Activated CD4-positive, alpha-beta T cell treated with anti-CD3 and anti-CD28 coated beads for 48 hours (primary cell): ENCODE results near the gene PEX5L.

Source experiments
- DNase-seq: peaks from one replicate; pipeline ENCODE4 v3.0.0-alpha.2; 2020

PEX5L gene

GRCh38 chr3:180004542-180004941 is 32.2 kb downstream of the PEX5L start:
- no peak for DNase-seq

DNA sequence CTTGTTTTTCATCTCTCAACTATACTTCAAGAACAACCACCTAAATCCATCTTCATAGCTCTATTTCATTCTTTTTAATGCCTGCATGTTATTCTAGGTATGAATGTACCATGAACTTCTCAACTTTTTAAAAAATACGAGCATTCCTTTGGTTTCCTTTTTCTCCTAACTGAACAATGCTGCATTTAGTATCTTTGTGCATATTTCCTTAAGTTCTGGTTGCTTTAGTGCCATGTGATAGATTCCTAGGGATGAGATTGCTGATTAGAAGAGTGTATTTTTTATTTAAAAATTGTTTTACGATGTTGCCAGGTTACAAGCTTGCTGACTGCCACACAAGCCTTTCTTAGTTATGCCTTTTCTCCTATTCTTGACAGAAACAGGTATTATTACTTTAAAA is 34.7 kb downstream of the PEX5L start:
- DNase-seq: no peak

DNA sequence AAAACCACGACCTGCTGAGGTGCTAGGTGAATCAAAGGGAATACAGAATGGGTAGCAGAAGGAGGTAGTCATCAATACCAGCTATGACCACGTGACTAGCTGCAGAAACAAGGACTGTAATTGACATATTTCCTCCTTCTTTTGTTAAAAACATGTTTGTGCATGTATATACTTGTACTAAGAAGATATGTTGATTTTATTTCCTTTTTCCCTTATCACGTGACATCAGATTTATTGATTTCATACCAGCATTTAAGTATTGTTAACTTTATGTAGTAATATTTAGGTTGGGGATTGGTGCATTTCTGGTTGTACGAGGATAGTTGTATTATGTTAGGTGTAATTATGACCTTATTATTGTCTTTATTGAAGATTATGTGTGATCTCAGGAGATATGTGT is 36.2 kb downstream of the PEX5L start:
- no peak for DNase-seq

- no peak for DNase-seq
Measured at GRCh38 chr3:179995406-179995805, 41.3 kb downstream of the PEX5L start.

- DNase-seq: no peak
Measured at GRCh38 chr3:179991883-179992282, 44.9 kb downstream of the PEX5L start.

DNA sequence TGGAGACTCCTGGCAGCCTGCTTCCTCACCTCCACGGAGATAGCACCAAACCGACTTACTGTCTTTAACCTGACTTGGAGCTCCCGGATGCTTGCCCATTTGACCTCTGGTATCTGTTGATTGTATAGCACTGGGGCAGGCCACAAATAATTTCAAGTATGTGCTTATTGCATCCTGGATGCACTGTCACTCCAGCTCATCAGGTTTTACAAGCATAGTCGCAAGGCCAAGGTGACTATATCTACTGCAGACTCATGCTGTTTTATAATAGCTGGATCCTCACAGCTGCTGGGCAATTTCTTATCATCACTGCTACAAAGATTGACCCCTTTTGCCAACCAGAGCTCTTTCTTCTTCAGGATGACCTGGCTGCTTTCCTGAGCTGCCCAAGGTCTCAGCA is 45.6 kb downstream of the PEX5L start:
- DNase-seq: no peak

GRCh38 chr3:179981646-179982045 is 55.1 kb downstream of the PEX5L start:
- DNase-seq: no peak

- no peak for DNase-seq
Measured at GRCh38 chr3:179977356-179977755, 59.4 kb downstream of the PEX5L start.

GRCh38 chr3:179973931-179974361 is 62.8 kb downstream of the PEX5L start:
- DNase-seq: no peak

- no peak for DNase-seq
Measured at GRCh38 chr3:179972881-179973423, 63.8 kb downstream of the PEX5L start.

DNA sequence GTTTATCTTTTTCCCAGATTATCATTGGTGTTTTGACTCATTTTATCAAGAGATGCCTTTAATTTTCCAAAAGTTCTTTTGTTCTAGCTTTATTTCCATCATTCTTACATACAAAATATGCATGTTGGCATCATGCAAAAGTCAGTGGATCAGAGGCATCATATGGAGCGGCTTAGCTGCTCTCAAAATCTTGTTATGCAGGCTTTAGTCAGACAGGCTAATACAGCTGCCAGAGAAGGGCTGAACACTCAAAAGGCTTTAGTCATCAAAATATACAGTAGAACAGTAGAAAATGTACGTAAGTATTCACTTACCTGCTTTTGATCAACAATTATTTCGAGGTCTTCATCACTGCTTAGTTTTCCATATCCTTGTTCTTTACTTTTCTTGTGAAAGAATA is 65.5 kb downstream of the PEX5L start:
- DNase-seq: no peak

- DNase-seq: no peak
Measured at GRCh38 chr3:179970746-179971145, 66.0 kb downstream of the PEX5L start.

- DNase-seq: no peak
Measured at GRCh38 chr3:179969525-179969924, 67.2 kb downstream of the PEX5L start.

- DNase-seq: peak; percentile 4
Measured at GRCh38 chr3:179967622-179968021, 69.1 kb downstream of the PEX5L start.

GRCh38 chr3:179964890-179965289 is 71.8 kb downstream of the PEX5L start:
- no peak for DNase-seq

GRCh38 chr3:179962629-179963387 is 73.9 kb downstream of the PEX5L start:
- no peak for DNase-seq

DNA sequence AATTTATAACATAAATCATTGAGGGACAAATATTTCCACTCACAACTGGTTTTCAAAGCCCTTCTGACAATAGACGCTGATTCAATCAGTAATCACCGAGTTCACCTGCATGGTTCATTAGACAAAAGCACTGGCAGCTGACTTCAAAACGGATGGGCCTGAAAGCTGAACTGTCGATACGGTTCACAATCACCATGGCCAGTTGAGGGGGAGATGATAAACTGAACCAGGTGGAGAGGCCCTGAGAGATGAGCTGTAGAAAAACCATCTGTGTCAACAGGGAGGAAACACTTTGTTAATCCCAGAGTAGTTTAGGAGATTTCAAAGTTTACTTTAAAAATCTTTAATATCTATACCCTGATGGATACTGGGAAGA is 75.0 kb downstream of the PEX5L start:
- DNase-seq: no peak

- DNase-seq: no peak
Measured at GRCh38 chr3:179961071-179961702, 75.5 kb downstream of the PEX5L start.

DNA sequence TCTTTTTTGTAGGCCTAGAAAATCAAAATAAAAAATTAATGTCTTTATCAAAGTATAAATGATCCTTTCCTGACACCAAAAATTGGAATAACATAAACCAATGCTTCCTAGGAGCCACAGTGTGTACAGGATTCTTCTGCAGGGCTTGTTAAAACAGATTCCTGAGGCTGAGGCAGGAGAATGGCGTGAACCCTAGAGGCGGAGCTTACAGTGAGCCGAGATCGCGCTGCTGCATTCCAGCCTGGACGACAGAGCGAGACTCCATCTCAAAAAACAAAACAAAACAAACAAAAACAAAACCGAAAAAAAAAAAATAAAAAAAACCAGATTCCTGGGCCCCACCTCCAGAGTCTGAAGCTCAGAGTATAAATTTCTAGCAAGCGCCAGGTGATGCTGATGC is 78.0 kb downstream of the PEX5L start:
- DNase-seq: no peak

GRCh38 chr3:179958143-179958542 is 78.6 kb downstream of the PEX5L start:
- DNase-seq: no peak

DNA sequence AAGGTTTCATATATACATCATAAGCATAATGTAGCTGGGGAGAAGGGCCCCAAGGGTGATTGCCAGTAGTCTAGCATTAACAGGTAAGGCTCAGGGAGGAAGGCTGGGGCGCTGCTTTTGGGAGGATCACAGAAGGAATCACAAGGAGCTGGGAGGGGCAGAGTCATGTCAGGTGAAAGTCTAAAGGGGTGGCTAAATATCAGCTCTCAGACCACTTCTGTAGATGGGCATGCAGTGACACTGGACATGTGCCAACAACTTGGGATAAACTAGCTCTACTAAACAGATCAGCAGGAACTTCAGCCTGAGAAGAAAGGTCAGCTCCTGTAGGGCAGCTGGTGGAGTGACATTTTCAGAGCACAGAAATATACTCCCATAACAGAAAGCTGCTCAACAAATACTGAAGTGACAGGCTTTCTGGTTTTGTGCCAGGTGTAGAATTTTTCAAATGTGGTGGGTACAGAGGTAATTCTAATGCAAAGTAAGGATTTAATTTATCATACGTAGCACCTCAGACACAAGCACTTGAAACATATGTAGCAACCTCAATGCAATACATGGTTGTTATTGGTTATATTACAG is 79.4 kb downstream of the PEX5L start:
- DNase-seq: no peak

DNA sequence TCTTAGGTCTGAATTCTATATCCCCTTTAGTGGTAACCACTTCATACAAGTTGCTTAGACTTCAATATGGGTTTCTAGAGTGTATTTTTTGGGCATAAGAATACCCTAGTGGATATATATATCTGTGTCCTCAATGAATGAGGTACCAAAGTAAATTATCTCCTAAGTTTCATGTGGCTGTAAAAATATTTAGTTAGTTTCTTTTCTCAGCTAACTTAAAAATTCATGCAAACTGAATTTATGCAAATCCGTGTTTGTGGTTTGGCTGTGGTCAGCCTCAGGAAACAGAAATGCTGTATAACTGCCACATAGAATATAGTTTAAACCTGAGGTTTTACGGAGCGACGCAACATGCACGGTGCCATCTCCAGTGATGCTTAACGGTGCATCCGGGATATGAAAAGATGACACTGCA is 80.3 kb downstream of the PEX5L start:
- peak; percentile 4 for DNase-seq

GRCh38 chr3:179955809-179956208 is 80.9 kb downstream of the PEX5L start:
- no peak for DNase-seq

DNA sequence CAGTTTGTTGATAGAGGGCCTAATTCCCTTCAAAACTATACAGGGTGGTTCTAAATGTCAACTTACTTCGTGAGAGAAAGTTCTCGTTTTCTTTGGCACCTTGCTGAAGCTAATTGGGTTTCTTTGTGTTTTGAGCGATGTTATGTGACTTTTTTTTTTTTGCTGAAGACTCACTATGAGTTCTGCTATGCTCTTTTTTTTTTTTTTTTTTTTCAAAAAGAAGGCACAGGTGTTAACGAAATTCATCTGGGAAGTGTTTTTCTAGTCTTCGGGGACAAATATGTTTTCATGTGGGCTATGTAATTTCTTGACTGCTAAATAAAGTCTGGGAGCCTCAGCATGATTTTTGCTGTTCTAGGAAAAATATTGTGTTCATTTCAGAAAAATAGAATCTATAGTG is 81.5 kb downstream of the PEX5L start:
- DNase-seq: no peak
